GM19043 (cell line): Measurements from ENCODE around the gene MKNK1.

Source experiments
- ATAC-seq: cut with Tn5 transposase; IDR thresholded peaks from one replicate; pipeline ENCODE4 v1.9.1; 2021; ENCODE audit warnings: low read depth; ENCODE audit not compliant: unreplicated experiment

The MKNK1 gene

GRCh38 chr1:46568461-46568891 is 35.6 kb downstream of the MKNK1 start:
- ATAC-seq, result no peak

- no peak for ATAC-seq
Measured at GRCh38 chr1:46563341-46563740, 40.7 kb downstream of the MKNK1 start.

- ATAC-seq, result no peak
Measured at GRCh38 chr1:46562498-46562897, 41.6 kb downstream of the MKNK1 start.

- ATAC-seq, result no peak
Measured at GRCh38 chr1:46558966-46559365, 45.1 kb downstream of the MKNK1 start.

GRCh38 chr1:46558141-46558963 is 45.7 kb downstream of the MKNK1 start:
- ATAC-seq, result no peak

- no peak for ATAC-seq
Measured at GRCh38 chr1:46557403-46557802, 46.7 kb downstream of the MKNK1 start.

GRCh38 chr1:46556822-46557221 is 47.2 kb downstream of the MKNK1 start:
- no peak for ATAC-seq

- ATAC-seq, result no peak
Measured at GRCh38 chr1:46555826-46556619, 48.0 kb downstream of the MKNK1 start.

- ATAC-seq, result no peak
Measured at GRCh38 chr1:46554597-46555381, 49.3 kb downstream of the MKNK1 start.

- ATAC-seq, result no peak
Measured at GRCh38 chr1:46554236-46554596, 49.9 kb downstream of the MKNK1 start.

GRCh38 chr1:46553506-46553905 is 50.6 kb downstream of the MKNK1 start:
- ATAC-seq, result no peak

GRCh38 chr1:46552357-46553237 is 51.5 kb downstream of the MKNK1 start:
- no peak for ATAC-seq

- no peak for ATAC-seq
Measured at GRCh38 chr1:46551597-46552095, 52.4 kb downstream of the MKNK1 start, which contains the start of gene KNCN. KNCN (minus strand) TSS chr1:46551647; CDS start chr1:46551215, 432 bp downstream.

GRCh38 chr1:46550751-46551231 is 53.3 kb downstream of the MKNK1 start:
- no peak for ATAC-seq

GRCh38 chr1:46549697-46550681 is 54.1 kb downstream of the MKNK1 start:
- ATAC-seq, result no peak

- no peak for ATAC-seq
Measured at GRCh38 chr1:46547481-46548383, 56.3 kb downstream of the MKNK1 start.

GRCh38 chr1:46546210-46546609 is 57.9 kb downstream of the MKNK1 start:
- ATAC-seq, result no peak
